HUES6 (cell line): ENCODE data around the gene KRTAP5-7.
"Not testable (repeated sequence)": the region's sequence is repeated elsewhere in the genome, so short reads cannot be mapped to it uniquely, and the experiment has no call there.

ENCODE experiments used
- H3K27ac ChIP-seq: 2 replicates; pipeline ENCODE4 v1.7.0; 2013; ENCODE audit warnings: low read depth, mild to moderate bottlenecking, low read length, inconsistent platforms
- H3K27me3 ChIP-seq: 2 replicates; pipeline ENCODE4 v1.6.1; 2013; ENCODE audit warnings: low read length; ENCODE audit not compliant: control insufficient read depth, insufficient read depth
- H3K36me3 ChIP-seq: 2 replicates; pipeline ENCODE4 v1.6.1; 2013; ENCODE audit warnings: low read length; ENCODE audit not compliant: control insufficient read depth, insufficient read depth
- H3K4me1 ChIP-seq: 2 replicates; pipeline ENCODE4 v1.6.1; 2013; ENCODE audit warnings: low read length; ENCODE audit not compliant: control insufficient read depth, insufficient read depth
- H3K4me3 ChIP-seq: 2 replicates; pipeline ENCODE4 v1.5.1; 2013; ENCODE audit warnings: low read depth, low read length
- H3K9ac ChIP-seq: one replicate; pipeline ENCODE4 v1.6.1; 2013; ENCODE audit warnings: mild to moderate bottlenecking, low read length
- H3K9me3 ChIP-seq: 2 replicates; pipeline ENCODE4 v1.6.1; 2013; ENCODE audit warnings: low read depth, low read length; ENCODE audit not compliant: control insufficient read depth, insufficient read depth

KRTAP5-7 gene

DNA sequence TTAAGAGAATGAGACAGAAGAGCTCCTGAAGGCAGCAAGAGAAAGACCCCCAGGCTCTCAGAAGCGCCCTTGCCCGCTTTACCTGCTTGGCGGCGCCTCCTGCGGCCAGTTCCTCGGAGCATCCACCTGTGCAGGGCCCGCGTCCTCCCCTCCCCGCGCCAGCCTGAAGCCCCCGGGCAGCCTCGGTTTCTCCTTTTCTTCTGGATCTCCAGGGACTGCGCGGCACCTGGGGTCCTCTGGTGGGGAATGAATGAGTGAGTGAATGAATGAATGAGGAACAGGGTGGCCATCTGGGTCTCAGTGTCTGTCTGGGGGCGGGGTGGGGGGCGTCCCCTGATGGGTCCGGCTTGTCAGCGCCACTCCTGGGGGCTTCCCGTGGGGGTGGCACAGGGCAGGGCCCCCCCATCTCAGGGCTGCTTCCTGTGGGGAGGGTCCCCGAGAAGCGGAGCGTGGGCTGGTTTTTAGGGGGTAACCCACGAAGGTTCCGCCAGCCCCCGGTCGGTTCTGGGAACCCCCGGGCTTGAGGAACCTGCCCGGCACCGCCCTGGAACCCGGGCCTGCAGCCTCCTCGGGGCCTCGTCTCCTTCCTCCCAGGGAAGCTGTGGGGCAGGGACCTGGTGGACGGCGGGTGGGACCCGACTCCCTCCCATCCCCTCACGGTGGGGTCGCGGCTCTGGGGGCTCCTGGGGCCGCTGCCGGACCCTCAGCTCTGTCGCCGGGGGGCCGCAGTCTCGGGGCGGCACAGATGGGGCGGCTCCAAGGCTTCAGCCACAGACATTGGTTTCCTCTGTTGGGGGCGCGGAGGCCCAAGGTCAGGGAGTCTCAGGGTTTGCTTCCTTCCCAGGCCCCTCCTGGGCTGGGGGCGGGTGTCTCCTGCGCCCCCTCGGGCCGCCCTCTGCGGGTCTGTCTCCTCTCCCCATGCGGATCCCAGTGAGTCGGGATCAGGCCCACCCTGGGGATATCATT is 8.3 kb upstream of the KRTAP5-7 start:
- no peak overlapping the region for H3K27ac ChIP-seq
- no peak overlapping the region for H3K4me3 ChIP-seq
- H3K4me1 ChIP-seq: no peaks in the 10 kb centered on the region
- no peaks in the 10 kb centered on the region for H3K36me3 ChIP-seq
- no peak overlapping the region for H3K9ac ChIP-seq
- H3K9me3 ChIP-seq: no peaks in the 10 kb centered on the region
- H3K27me3 ChIP-seq: no peaks in the 10 kb centered on the region

- Histone ChIP-seq H3K36me3 (no peaks in the 10 kb centered on the region), H3K9ac (no peak overlapping the region), H3K4me3 (no peak overlapping the region), H3K4me1 (no peaks in the 10 kb centered on the region), H3K9me3 (no peaks in the 10 kb centered on the region), H3K27me3 (no peaks in the 10 kb centered on the region), H3K27ac (no peak overlapping the region)
Observed at GRCh38 chr11:71519546-71519945, 7.5 kb upstream of the KRTAP5-7 start.

GRCh38 chr11:71525188-71525937 is 1.7 kb upstream of the KRTAP5-7 start:
- Histone ChIP-seq H3K27ac (no peak overlapping the region), H3K4me1 (no peaks in the 10 kb centered on the region; the same call in 1 of the 2 replicates), H3K4me3 (no peak overlapping the region), H3K36me3 (no peaks in the 10 kb centered on the region), H3K9ac (no peak overlapping the region), H3K9me3 (no peaks in the 10 kb centered on the region; the same call in 1 of the 2 replicates), H3K27me3 (peaks cover 4% of the 10 kb centered on the region; the same call in 1 of the 2 replicates)

DNA sequence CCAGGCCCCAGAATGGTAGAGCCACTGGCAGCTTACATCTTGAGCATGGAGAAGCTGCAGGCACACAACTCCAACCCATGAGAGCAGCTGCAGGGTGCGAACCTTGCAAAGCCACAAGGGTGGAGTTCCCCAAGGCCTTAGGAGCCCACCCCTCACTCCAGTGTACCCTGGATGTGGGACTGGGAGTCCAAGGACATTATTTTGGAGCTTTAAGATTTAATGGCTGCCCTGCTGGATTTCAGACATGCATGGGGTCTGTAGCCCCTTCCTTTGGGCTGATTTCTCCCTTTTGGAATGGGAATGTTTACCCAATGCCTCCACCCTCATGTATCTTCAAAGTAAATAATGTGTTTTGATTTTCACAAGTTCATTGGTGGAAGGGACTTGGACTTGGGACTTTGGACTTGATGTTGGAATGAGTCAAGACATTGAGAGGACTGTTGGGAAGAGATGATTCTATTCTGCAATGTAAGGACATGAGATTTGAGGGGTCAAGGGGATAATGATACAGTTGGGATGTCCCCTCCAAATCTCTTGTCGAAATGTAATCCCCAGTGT is 1.1 kb upstream of the KRTAP5-7 start:
- Histone ChIP-seq H3K4me3 (no peak overlapping the region), H3K27ac (no peak overlapping the region), H3K27me3 (peaks cover 4% of the 10 kb centered on the region; the same call in 1 of the 2 replicates), H3K9me3 (no peaks in the 10 kb centered on the region; the same call in 1 of the 2 replicates), H3K4me1 (no peaks in the 10 kb centered on the region; the same call in 1 of the 2 replicates), H3K9ac (no peak overlapping the region), H3K36me3 (no peaks in the 10 kb centered on the region)

DNA sequence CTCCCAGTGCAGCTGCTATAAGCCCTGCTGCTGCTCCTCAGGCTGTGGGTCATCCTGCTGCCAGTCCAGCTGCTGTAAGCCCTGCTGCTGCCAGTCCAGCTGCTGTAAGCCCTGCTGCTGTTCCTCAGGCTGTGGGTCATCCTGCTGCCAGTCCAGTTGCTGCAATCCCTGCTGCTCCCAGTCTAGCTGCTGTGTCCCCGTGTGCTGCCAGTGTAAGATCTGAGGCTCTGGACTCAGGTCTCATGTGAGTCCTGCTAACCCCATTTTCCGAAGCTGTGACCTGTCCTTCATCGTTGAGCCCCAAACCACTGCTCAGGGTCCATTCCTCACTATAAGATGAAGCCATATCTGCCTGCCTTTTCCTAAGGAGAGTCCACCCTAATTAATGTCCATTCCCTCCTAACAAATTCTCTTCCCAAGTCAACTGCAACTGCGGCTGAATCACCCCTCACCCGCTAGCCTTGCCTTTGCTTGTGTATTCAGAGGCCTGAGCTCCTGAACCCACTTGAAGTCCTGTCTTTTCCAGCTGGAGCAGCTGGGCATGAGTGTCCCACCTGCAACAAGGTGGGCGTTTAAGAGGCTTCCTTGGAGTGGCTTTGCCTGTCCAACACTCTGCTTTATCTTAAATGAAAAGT is 626 bp downstream of the KRTAP5-7 start:
- Histone ChIP-seq H3K9ac (no peak overlapping the region), H3K9me3 (no peaks in the 10 kb centered on the region; the same call in 1 of the 2 replicates), H3K27me3 (peaks cover 4% of the 10 kb centered on the region; the same call in 1 of the 2 replicates), H3K4me3 (no peak overlapping the region), H3K36me3 (no peaks in the 10 kb centered on the region), H3K4me1 (no peaks in the 10 kb centered on the region; the same call in 1 of the 2 replicates), H3K27ac (no peak overlapping the region)

GRCh38 chr11:71530602-71531001 is 3.5 kb downstream of the KRTAP5-7 start:
- Histone ChIP-seq H3K9me3 (no peaks in the 10 kb centered on the region), H3K27me3 (peaks cover 4% of the 10 kb centered on the region; the same call in 1 of the 2 replicates), H3K4me1 (no peaks in the 10 kb centered on the region; the same call in 1 of the 2 replicates), H3K9ac (no peak overlapping the region), H3K36me3 (no peaks in the 10 kb centered on the region), H3K4me3 (no peak overlapping the region), H3K27ac (no peak overlapping the region)

DNA sequence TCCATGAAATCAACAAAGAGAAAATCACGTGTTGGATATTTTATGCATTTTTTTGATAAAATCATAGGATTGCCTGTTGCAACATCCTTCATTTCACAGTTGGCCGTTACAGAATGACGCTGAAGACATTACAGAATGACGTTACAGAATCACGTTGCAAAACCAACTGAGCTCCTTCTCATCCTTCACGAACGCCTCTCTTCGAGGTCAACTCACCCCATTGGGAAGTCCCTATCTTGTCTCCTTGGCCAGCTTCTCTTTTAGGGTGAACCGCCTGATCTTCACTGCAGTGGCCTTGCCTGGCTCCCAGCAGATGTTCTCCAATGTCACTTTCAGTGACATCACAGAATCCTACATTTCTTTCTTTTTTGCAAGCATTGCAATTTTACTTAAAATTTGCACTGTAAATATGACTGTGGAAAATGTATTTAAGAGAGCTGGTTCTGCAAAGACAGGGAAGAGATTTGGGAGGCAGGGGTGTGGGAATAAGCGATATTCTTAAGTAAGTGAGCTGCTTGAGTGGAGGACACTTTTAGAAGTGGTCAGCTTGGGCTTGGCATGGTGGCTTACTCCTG is 5.1 kb downstream of the KRTAP5-7 start:
- Histone ChIP-seq H3K27ac (no peak overlapping the region), H3K4me3 (no peak overlapping the region), H3K4me1 (no peaks in the 10 kb centered on the region; the same call in 1 of the 2 replicates), H3K9ac (no peak overlapping the region), H3K9me3 (no peaks in the 10 kb centered on the region), H3K36me3 (no peaks in the 10 kb centered on the region), H3K27me3 (peaks cover 4% of the 10 kb centered on the region; the same call in 1 of the 2 replicates)

GRCh38 chr11:71534711-71535608 is 7.9 kb downstream of the KRTAP5-7 start:
- not testable (repeated sequence) for H3K9me3 ChIP-seq, H3K4me1 ChIP-seq, H3K36me3 ChIP-seq, H3K27me3 ChIP-seq, H3K4me3 ChIP-seq, H3K9ac ChIP-seq, H3K27ac ChIP-seq

GRCh38 chr11:71535825-71536224 is 8.8 kb downstream of the KRTAP5-7 start:
- no peak overlapping the region for H3K9ac ChIP-seq
- H3K4me3 ChIP-seq: no peak overlapping the region
- no peaks in the 10 kb centered on the region for H3K36me3 ChIP-seq
- no peak overlapping the region for H3K27ac ChIP-seq
- peaks cover 5% of the 10 kb centered on the region for H3K9me3 ChIP-seq
- no peaks in the 10 kb centered on the region for H3K4me1 ChIP-seq
- H3K27me3 ChIP-seq: no peaks in the 10 kb centered on the region
